ENCODE results near the gene DHRS9.
A peak's percentile ranks its signal among the peaks of the same experiment; 100 is the strongest.

- TF ChIP-seq, protein P1, sequence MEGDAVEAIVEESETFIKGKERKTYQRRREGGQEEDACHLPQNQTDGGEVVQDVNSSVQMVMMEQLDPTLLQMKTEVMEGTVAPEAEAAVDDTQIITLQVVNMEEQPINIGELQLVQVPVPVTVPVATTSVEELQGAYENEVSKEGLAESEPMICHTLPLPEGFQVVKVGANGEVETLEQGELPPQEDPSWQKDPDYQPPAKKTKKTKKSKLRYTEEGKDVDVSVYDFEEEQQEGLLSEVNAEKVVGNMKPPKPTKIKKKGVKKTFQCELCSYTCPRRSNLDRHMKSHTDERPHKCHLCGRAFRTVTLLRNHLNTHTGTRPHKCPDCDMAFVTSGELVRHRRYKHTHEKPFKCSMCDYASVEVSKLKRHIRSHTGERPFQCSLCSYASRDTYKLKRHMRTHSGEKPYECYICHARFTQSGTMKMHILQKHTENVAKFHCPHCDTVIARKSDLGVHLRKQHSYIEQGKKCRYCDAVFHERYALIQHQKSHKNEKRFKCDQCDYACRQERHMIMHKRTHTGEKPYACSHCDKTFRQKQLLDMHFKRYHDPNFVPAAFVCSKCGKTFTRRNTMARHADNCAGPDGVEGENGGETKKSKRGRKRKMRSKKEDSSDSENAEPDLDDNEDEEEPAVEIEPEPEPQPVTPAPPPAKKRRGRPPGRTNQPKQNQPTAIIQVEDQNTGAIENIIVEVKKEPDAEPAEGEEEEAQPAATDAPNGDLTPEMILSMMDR (IDR thresholded peaks at IDR 0.05; ENCODE audit: low read length): peak; percentile 86
- TF ChIP-seq EZH2 (optimal IDR thresholded peaks at IDR 0.05; ENCODE audit: low read depth, low read length): no peak
These were observed 72.5 kb downstream of the DHRS9 start for GRCh38 chr2:169141713-169142352.
